ENCODE measurements around the gene FAM53A.

- TF ChIP-seq CTCF (IDR thresholded peaks at IDR 0.05) = no peak
- TF ChIP-seq POLR2A (IDR thresholded peaks at IDR 0.05) = no peak
These were observed 24.7 kb downstream of the FAM53A start for GRCh38 chr4:1659104-1660043.
